ENCODE measurements around the gene BRPF1. TPM values are rescaled to one million over a fixed set of nuclear protein-coding genes. Genes with fewer than 3 reads are reported as not detected.

The BRPF1 gene
- total RNA-seq, 1 experiment from 2014 or later, result 23.6 TPM

- ATAC-seq (no peak), DNase-seq (ENCODE audit: low read depth, low spot score) (no peak)
- H3K4me3 ChIP-seq (replicated peaks in 1 of 2; ENCODE audit: low read depth in 1 of 2, low read length in 2 of 2), result no peak overlapping the region
- ChIA-PET CTCF (interaction anchor here (0.6 kb wide), 1 partner anchor 149 kb away, joined by 3 read pairs; no protein-coding TSS in a partner anchor), POLR2A (no interaction called here), RAD21 (ENCODE audit: low non-redundant PET in 1 of 2, low total read pairs in 2 of 2, uncharacterized antibody in 2 of 2, unreplicated experiment in 2 of 2) (no interaction called here)
- peaks cover 0 to 8% of the 10 kb centered on the region in 2 experiments; a peak in 2 of 4 replicates for H3K4me1 ChIP-seq (ENCODE audit: control insufficient read depth in 1 of 2, insufficient read depth in 2 of 2, low read length in 2 of 2)
- H2AFZ ChIP-seq (ENCODE audit: low read depth, low read length, poor library complexity, severe bottlenecking), result no peak overlapping the region
- H3K9ac ChIP-seq (ENCODE audit: low read length), result no peak overlapping the region
- H3K36me3 ChIP-seq (ENCODE audit: control insufficient read depth in 1 of 2, insufficient read depth in 2 of 2, low read length in 2 of 2), result peaks cover 15 to 21% of the 10 kb centered on the region in 2 experiments; a peak in 3 of 4 replicates
- H3K79me2 ChIP-seq (ENCODE audit: insufficient read depth, low read length), result peaks cover 8% of the 10 kb centered on the region
- no peak overlapping the region for H3K4me2 ChIP-seq (ENCODE audit: low read length)
- no peaks in the 10 kb centered on the region for H4K20me1 ChIP-seq (ENCODE audit: insufficient read depth)
- TF ChIP-seq FOSL1 (IDR thresholded peaks at IDR 0.05; ENCODE audit: low read depth) (no peak), JUND (IDR thresholded peaks at IDR 0.05) (no peak), MAX (IDR thresholded peaks at IDR 0.05) (no peak), ATF3 (IDR thresholded peaks at IDR 0.05) (no peak), CBX3 (IDR thresholded peaks at IDR 0.05; ENCODE audit: low read depth) (no peak)
- no peaks in the 10 kb centered on the region for H3K27me3 ChIP-seq (ENCODE audit: insufficient read depth, low read length)
- BruUV-seq (replicated peaks), result no TSS peak
- no peaks in the 10 kb centered on the region for H3K9me3 ChIP-seq (ENCODE audit: control insufficient read depth in 1 of 2, insufficient read depth in 1 of 2, low read depth in 1 of 2, low read length in 2 of 2)
- H3K9me2 ChIP-seq (ENCODE audit: insufficient read depth), result no peaks in the 10 kb centered on the region
- intact Hi-C loops (cut with micrococcal nuclease), result no loop called here
- no peak overlapping the region for H3K27ac ChIP-seq (ENCODE audit: low read depth, low read length)
Measured at GRCh38 chr3:9787714-9788113, 56.2 kb downstream of the BRPF1 start.

DNA sequence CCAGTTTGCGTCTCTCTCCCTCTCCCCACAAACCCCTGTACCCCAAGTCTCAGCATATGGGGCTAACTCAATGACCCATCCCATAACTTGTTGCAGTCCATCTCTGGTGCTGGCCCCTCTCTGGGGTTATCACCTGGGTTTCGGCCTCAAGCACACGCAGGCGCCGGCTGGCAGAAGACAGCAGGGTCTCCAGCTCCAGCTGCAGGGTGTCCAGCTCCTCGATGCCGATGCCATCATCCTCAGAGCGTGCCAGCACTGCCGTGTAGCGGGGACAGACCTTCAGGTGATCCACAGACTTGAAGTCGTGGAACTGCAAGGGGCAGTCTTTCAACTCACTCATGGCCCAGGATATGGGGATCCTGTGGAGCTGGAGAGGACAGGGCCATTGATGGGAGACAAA is 59.6 kb downstream of the BRPF1 start:
- TF ChIP-seq POLR2AphosphoS5 (IDR thresholded peaks at IDR 0.05; ENCODE audit: low read depth, low read length) (no peak), SIN3A (IDR thresholded peaks at IDR 0.05; ENCODE audit: low read depth) (no peak), REST (IDR thresholded peaks at IDR 0.05; ENCODE audit: low read depth) (no peak), EGR1 (IDR thresholded peaks at IDR 0.05; ENCODE audit: low read depth) (no peak), ATF3 (IDR thresholded peaks at IDR 0.05) (no peak), JUND (IDR thresholded peaks at IDR 0.05) (no peak), YY1 (IDR thresholded peaks at IDR 0.05; ENCODE audit: extremely low read depth, insufficient replicate concordance, low read depth, low read length) (no peak), SP1 (IDR thresholded peaks at IDR 0.05; ENCODE audit: low read depth) (no peak), ZNF274 (IDR thresholded peaks at IDR 0.05; ENCODE audit: low read depth, low read length) (no peak)
- ATAC-seq, result no peak
- intact Hi-C loops (cut with micrococcal nuclease), result no loop called here
- Histone ChIP-seq H3K4me1 (ENCODE audit: control insufficient read depth in 1 of 2, insufficient read depth in 2 of 2, low read length in 2 of 2) (peaks cover 0 to 18% of the 10 kb centered on the region in 2 experiments; a peak in 3 of 4 replicates), H3K36me3 (ENCODE audit: control insufficient read depth in 1 of 2, insufficient read depth in 2 of 2, low read length in 2 of 2) (peaks cover 15 to 17% of the 10 kb centered on the region in 2 experiments; a peak in 2 of 4 replicates), H4K20me1 (ENCODE audit: insufficient read depth) (no peaks in the 10 kb centered on the region), H3K27me3 (ENCODE audit: insufficient read depth, low read length) (no peaks in the 10 kb centered on the region), H3K4me2 (ENCODE audit: low read length) (peak overlapping the region; percentile 93), H3K9me3 (ENCODE audit: control insufficient read depth in 1 of 2, insufficient read depth in 1 of 2, low read depth in 1 of 2, low read length in 2 of 2) (no peaks in the 10 kb centered on the region), H3K9me2 (ENCODE audit: insufficient read depth) (no peaks in the 10 kb centered on the region), H3K27ac (ENCODE audit: low read depth, low read length) (0 out of 2 replicates have a peak overlapping the region, but pooled peaks have one; percentile 82), H3K79me2 (ENCODE audit: insufficient read depth, low read length) (peaks cover 41% of the 10 kb centered on the region), H3K4me3 (replicated peaks in 1 of 2; ENCODE audit: low read depth in 1 of 2, low read length in 2 of 2) (peak overlapping the region; percentile 81 to 87; a peak in 3 of 4 replicates), H2AFZ (ENCODE audit: low read depth, low read length, poor library complexity, severe bottlenecking) (no peak overlapping the region), H3K9ac (ENCODE audit: low read length) (peak overlapping the region; percentile 97; the same call in 1 of the 2 replicates)
- POLR2A ChIA-PET, result no interaction called here
- BruUV-seq (replicated peaks), result no TSS peak
- CTCF ChIA-PET, result no interaction called here
- RAD21 ChIA-PET (ENCODE audit: low non-redundant PET in 1 of 2, low total read pairs in 2 of 2, uncharacterized antibody in 2 of 2, unreplicated experiment in 2 of 2), result no interaction called here
- DNase-seq (ENCODE audit: low read depth, low spot score), result no peak
